ENCODE measurements around the gene RFX3.

The RFX3 gene

GRCh38 chr9:3386753-3387152 lies 139.0 kb downstream of the RFX3 start:
- no peak for TF ChIP-seq EGR1 (IDR thresholded peaks at IDR 0.05)
- no peak for TF ChIP-seq YY1 (IDR thresholded peaks at IDR 0.05; ENCODE audit: low read depth)
- no peak for TF ChIP-seq EP300 (IDR thresholded peaks at IDR 0.05; ENCODE audit: borderline replicate concordance)
- no peak for TF ChIP-seq TAF1 (IDR thresholded peaks at IDR 0.05; ENCODE audit: low read depth)
- TF ChIP-seq ZBTB7A (IDR thresholded peaks at IDR 0.05; ENCODE audit: low read depth): no peak

- TF ChIP-seq YY1 (IDR thresholded peaks at IDR 0.05; ENCODE audit: low read depth) (no peak), FOXM1 (IDR thresholded peaks at IDR 0.05; ENCODE audit: borderline replicate concordance, low read depth) (no peak), TAF1 (IDR thresholded peaks at IDR 0.05; ENCODE audit: low read depth) (no peak), RAD21 (IDR thresholded peaks at IDR 0.05; ENCODE audit: low read depth) (no peak), REST (IDR thresholded peaks at IDR 0.05; ENCODE audit: low read depth) (no peak), ZBTB7A (IDR thresholded peaks at IDR 0.05; ENCODE audit: low read depth) (no peak), MAX (IDR thresholded peaks at IDR 0.05) (no peak), EGR1 (IDR thresholded peaks at IDR 0.05) (no peak), TCF12 (IDR thresholded peaks at IDR 0.05; ENCODE audit: low read depth) (no peak), NFIC (IDR thresholded peaks at IDR 0.05) (no peak), CEBPB (IDR thresholded peaks at IDR 0.05) (no peak), EP300 (IDR thresholded peaks at IDR 0.05; ENCODE audit: borderline replicate concordance) (no peak), CREB1 (IDR thresholded peaks at IDR 0.05; ENCODE audit: low read depth) (no peak), USF1 (IDR thresholded peaks at IDR 0.05) (no peak), TEAD4 (IDR thresholded peaks at IDR 0.05) (no peak)
These were observed 139.9 kb downstream of the RFX3 start for GRCh38 chr9:3385871-3386270.

- TF ChIP-seq MAX (IDR thresholded peaks at IDR 0.05) (no peak), USF1 (IDR thresholded peaks at IDR 0.05) (no peak), CREB1 (IDR thresholded peaks at IDR 0.05; ENCODE audit: low read depth) (no peak), TCF12 (IDR thresholded peaks at IDR 0.05; ENCODE audit: low read depth) (no peak), TAF1 (IDR thresholded peaks at IDR 0.05; ENCODE audit: low read depth) (no peak), ZBTB7A (IDR thresholded peaks at IDR 0.05; ENCODE audit: low read depth) (no peak), TEAD4 (IDR thresholded peaks at IDR 0.05) (no peak), NFIC (IDR thresholded peaks at IDR 0.05) (no peak), EP300 (IDR thresholded peaks at IDR 0.05; ENCODE audit: borderline replicate concordance) (no peak), FOXM1 (IDR thresholded peaks at IDR 0.05; ENCODE audit: borderline replicate concordance, low read depth) (no peak), EGR1 (IDR thresholded peaks at IDR 0.05) (no peak), REST (IDR thresholded peaks at IDR 0.05; ENCODE audit: low read depth) (no peak), CEBPB (IDR thresholded peaks at IDR 0.05) (no peak), RAD21 (IDR thresholded peaks at IDR 0.05; ENCODE audit: low read depth) (no peak), YY1 (IDR thresholded peaks at IDR 0.05; ENCODE audit: low read depth) (no peak)
These were observed 154.0 kb downstream of the RFX3 start for GRCh38 chr9:3371842-3372241.

GRCh38 chr9:3370715-3371114 lies 155.1 kb downstream of the RFX3 start:
- no peak for TF ChIP-seq NFIC (IDR thresholded peaks at IDR 0.05)
- no peak for TF ChIP-seq USF1 (IDR thresholded peaks at IDR 0.05)
- TF ChIP-seq EP300 (IDR thresholded peaks at IDR 0.05; ENCODE audit: borderline replicate concordance): no peak
- TF ChIP-seq MAX (IDR thresholded peaks at IDR 0.05): no peak
- no peak for TF ChIP-seq CEBPB (IDR thresholded peaks at IDR 0.05)
- TF ChIP-seq FOXM1 (IDR thresholded peaks at IDR 0.05; ENCODE audit: borderline replicate concordance, low read depth): no peak
- TF ChIP-seq REST (IDR thresholded peaks at IDR 0.05; ENCODE audit: low read depth): no peak
- TF ChIP-seq TAF1 (IDR thresholded peaks at IDR 0.05; ENCODE audit: low read depth): no peak
- no peak for TF ChIP-seq YY1 (IDR thresholded peaks at IDR 0.05; ENCODE audit: low read depth)
- TF ChIP-seq RAD21 (IDR thresholded peaks at IDR 0.05; ENCODE audit: low read depth): no peak
- TF ChIP-seq TCF12 (IDR thresholded peaks at IDR 0.05; ENCODE audit: low read depth): no peak
- no peak for TF ChIP-seq EGR1 (IDR thresholded peaks at IDR 0.05)
- no peak for TF ChIP-seq CREB1 (IDR thresholded peaks at IDR 0.05; ENCODE audit: low read depth)
- no peak for TF ChIP-seq TEAD4 (IDR thresholded peaks at IDR 0.05)

All from Ishikawa (cell line).